AG04450 (cell line): ENCODE data around the gene FOSL1. TPM values are rescaled to one million over a fixed set of nuclear protein-coding genes. Genes with fewer than 3 reads are reported as not detected.
A peak's percentile ranks its signal among the peaks of the same experiment; 100 is the strongest.

ENCODE experiments used
- CTCF ChIA-PET: fragments of 300-600, 350-600 bp; formaldehyde crosslinking; extraction: SDS; loops from one replicate; lab custom pipeline; 2022; ENCODE audit warnings: antibody characterized with exemption, inconsistent platforms; lab: Charles Lee
- POLR2A ChIA-PET: fragments of 350-600 bp; formaldehyde crosslinking; extraction: SDS; loops from one replicate; lab custom pipeline; 2021; ENCODE audit warnings: antibody characterized with exemption, inconsistent platforms; lab: Yijun Ruan, JAX
- DNase-seq: peaks from one replicate; pipeline ENCODE4 v3.0.0-alpha.2; 2011; ENCODE audit warnings: low read depth, low spot score
- H3K27ac ChIP-seq: one replicate; pipeline ENCODE4 v1.5.1; 2012; ENCODE audit warnings: low read depth, low read length, control low read depth
- H3K27me3 ChIP-seq: one replicate; pipeline ENCODE4 v1.6.0; 2012; ENCODE audit warnings: low read length; ENCODE audit not compliant: control insufficient read depth, insufficient read depth
- H3K4me3 ChIP-seq: 2 replicates; pipeline ENCODE4 v1.5.1; 2011; ENCODE audit warnings: mild to moderate bottlenecking, low read depth, low read length, control low read depth
- H3K9me3 ChIP-seq: 2 replicates; pipeline ENCODE4 v1.5.1; 2012; ENCODE audit warnings: low read length; ENCODE audit not compliant: control insufficient read depth, insufficient read depth
- CTCF ChIP-seq: IDR thresholded peaks from 2 replicates; pipeline ENCODE4 v1.5.1; 2011; ENCODE audit warnings: low read depth, low read length, control low read depth, inconsistent platforms
- polyA plus RNA-seq: library from polyadenylated mRNA; depleted of rRNA; stranded (reverse); fragments of >200 nt; gene quantifications from 2 replicates; pipeline ENCODE4 v1.2.3, GENCODE V29; 2011

The FOSL1 gene
- polyA plus RNA-seq, 1 experiment: 7.9 TPM

GRCh38 chr11:65890324-65891218 lies 9.6 kb downstream of the FOSL1 start, which contains the start of gene CCDC85B:
Gene CCDC85B (plus strand): TSS chr11:65890673. CDS start chr11:65890784, 111 bp downstream.
- H3K9me3 ChIP-seq: no peaks in the 10 kb centered on the region
- ChIA-PET CTCF (interaction anchor here (1.5 to 8.9 kb wide), 7 partner anchors 7 to 178 kb away, joined by 3 to 157 read pairs (median 30); partner anchors contain the start of genes CFL1, FOSL1 and MUS81), POLR2A (interaction anchor here (0.6 to 7.3 kb wide), 22 partner anchors 10 to 422 kb away, joined by 3 to 153 read pairs (median 5); partner anchors contain the start of genes BANF1, CFL1, EFEMP2 and EIF1AD)

GRCh38 chr11:65888163-65888814 lies 11.9 kb downstream of the FOSL1 start, which contains the start of gene FIBP:
Gene FIBP (minus strand): TSS chr11:65888471. CDS start chr11:65888418, 53 bp downstream.
- Histone ChIP-seq H3K27ac (peak within 1 kb of the TSS; percentile 98), H3K9me3 (no peaks in the 10 kb centered on the region), H3K4me3 (peak within 1 kb of the TSS; percentile 90), H3K27me3 (no peaks in the 10 kb centered on the region)
- TF ChIP-seq CTCF: peak; percentile 74
- peak; percentile 94 for DNase-seq
- ChIA-PET CTCF (interaction anchor here (0.6 to 8.9 kb wide), 66 partner anchors 9 to 1298 kb away, joined by 3 to 157 read pairs (median 6); partner anchors contain the start of genes CFL1, CTSW, FOSL1 and KAT5), POLR2A (interaction anchor here (0.5 to 7.3 kb wide), 21 partner anchors 10 to 273 kb away, joined by 3 to 153 read pairs (median 4); partner anchors contain the start of genes BANF1, CFL1, EIF1AD and FOSL1)

More at GRCh38 chr11:65890324-65891218, 9.6 kb downstream of the FOSL1 start, which contains the start of gene CCDC85B:
- peak; percentile 89 for DNase-seq
- no peak; the same call in 1 of the 2 replicates for TF ChIP-seq CTCF
- Histone ChIP-seq H3K4me3 (peak within 1 kb of the TSS; percentile 72), H3K27me3 (no peaks in the 10 kb centered on the region), H3K27ac (peak within 1 kb of the TSS; percentile 98)

- CTCF ChIA-PET: interaction anchor here (0.6 to 8.9 kb wide), 64 partner anchors 9 to 1299 kb away, joined by 3 to 157 read pairs (median 6); partner anchors contain the start of genes CFL1, CTSW, FOSL1 and KAT5
- POLR2A ChIA-PET: interaction anchor here (0.6 to 7.3 kb wide), 17 partner anchors 10 to 273 kb away, joined by 3 to 153 read pairs (median 7); partner anchors contain the start of genes BANF1, CFL1, EIF1AD and FOSL1
- H3K9me3 ChIP-seq: no peaks in the 10 kb centered on the region
- no peak for TF ChIP-seq CTCF
- peak overlapping the region; percentile 90 for H3K4me3 ChIP-seq
- H3K27me3 ChIP-seq: no peaks in the 10 kb centered on the region
- H3K27ac ChIP-seq: peak overlapping the region; percentile 81
- no peak for DNase-seq
Observed at GRCh38 chr11:65887723-65888162, 12.4 kb downstream of the FOSL1 start.

- no peak for TF ChIP-seq CTCF
- no peak for DNase-seq
- POLR2A ChIA-PET: interaction anchor here (0.5 to 7.3 kb wide), 4 partner anchors 28 to 272 kb away, joined by 3 to 124 read pairs (median 35); partner anchors contain the start of genes CFL1 and MUS81
Observed at GRCh38 chr11:65886826-65887722, 13.1 kb downstream of the FOSL1 start.

More at GRCh38 chr11:65886826-65887722, 13.1 kb downstream of the FOSL1 start:
- Histone ChIP-seq H3K27ac (peak overlapping the region; percentile 81), H3K27me3 (no peaks in the 10 kb centered on the region), H3K9me3 (no peaks in the 10 kb centered on the region), H3K4me3 (peak overlapping the region; percentile 90)
- CTCF ChIA-PET: interaction anchor here (0.7 to 8.9 kb wide), 10 partner anchors 8 to 158 kb away, joined by 3 to 157 read pairs (median 17); partner anchors contain the start of genes CFL1, CTSW, FOSL1 and MUS81
